ES-I3 (cell line): ENCODE data around the gene FOXO1.

ENCODE experiments used
- H3K36me3 ChIP-seq: 2 replicates; pipeline ENCODE4 v1.6.1; 2013; ENCODE audit warnings: mild to moderate bottlenecking, low read length, control low read depth, moderate library complexity; ENCODE audit not compliant: insufficient read depth
- H3K4me1 ChIP-seq: 2 replicates; pipeline ENCODE4 v1.6.1; 2013; ENCODE audit warnings: mild to moderate bottlenecking, control low read depth, low read length; ENCODE audit not compliant: insufficient read depth
- H3K9ac ChIP-seq: 2 replicates; pipeline ENCODE4 v1.6.1; 2013; ENCODE audit warnings: low read depth, mild to moderate bottlenecking, low read length, moderate library complexity
- H3K9me3 ChIP-seq: 2 replicates; pipeline ENCODE4 v1.6.1; 2013; ENCODE audit warnings: mild to moderate bottlenecking, low read length, moderate library complexity; ENCODE audit not compliant: control insufficient read depth, insufficient read depth

FOXO1 gene

DNA sequence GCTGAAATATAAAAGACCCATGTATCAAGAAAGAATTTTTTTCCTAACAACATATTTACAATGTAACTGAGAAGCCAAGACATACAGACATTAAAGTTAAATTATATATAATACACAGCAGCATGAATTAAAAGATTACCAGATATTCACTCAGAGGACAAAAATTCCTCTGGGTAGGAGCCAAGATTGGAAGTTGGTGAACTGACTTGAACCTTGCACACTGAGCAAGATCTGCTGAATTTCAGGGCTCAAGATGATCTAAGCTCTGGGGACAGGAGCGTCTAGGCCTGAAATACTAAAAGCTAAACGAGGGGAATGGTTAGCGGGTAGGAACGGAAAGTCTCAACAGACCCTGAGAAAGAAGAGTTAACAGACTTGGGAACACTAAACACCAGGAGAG, 8.5 kb downstream of the FOXO1 start:
- Histone ChIP-seq H3K9ac (no peak overlapping the region), H3K4me1 (peaks cover 32% of the 10 kb centered on the region), H3K36me3 (no peaks in the 10 kb centered on the region), H3K9me3 (no peaks in the 10 kb centered on the region)

GRCh38 chr13:40657307-40657706, 9.1 kb downstream of the FOXO1 start:
- peaks cover 31% of the 10 kb centered on the region for H3K4me1 ChIP-seq
- no peak overlapping the region for H3K9ac ChIP-seq
- H3K36me3 ChIP-seq: no peaks in the 10 kb centered on the region
- no peaks in the 10 kb centered on the region for H3K9me3 ChIP-seq

- Histone ChIP-seq H3K36me3 (no peaks in the 10 kb centered on the region), H3K9me3 (no peaks in the 10 kb centered on the region), H3K9ac (no peak overlapping the region), H3K4me1 (peaks cover 34% of the 10 kb centered on the region)
Measured at GRCh38 chr13:40656358-40656757, 10.1 kb downstream of the FOXO1 start.

GRCh38 chr13:40653527-40654318, 12.7 kb downstream of the FOXO1 start:
- Histone ChIP-seq H3K4me1 (peaks cover 35% of the 10 kb centered on the region), H3K9ac (no peak overlapping the region), H3K9me3 (no peaks in the 10 kb centered on the region), H3K36me3 (no peaks in the 10 kb centered on the region)

GRCh38 chr13:40652588-40652940, 13.9 kb downstream of the FOXO1 start:
- Histone ChIP-seq H3K36me3 (no peaks in the 10 kb centered on the region), H3K4me1 (peaks cover 46% of the 10 kb centered on the region), H3K9me3 (no peaks in the 10 kb centered on the region), H3K9ac (peak overlapping the region; percentile 16)

GRCh38 chr13:40651866-40652587, 14.4 kb downstream of the FOXO1 start:
- Histone ChIP-seq H3K4me1 (peaks cover 46% of the 10 kb centered on the region), H3K9ac (peak overlapping the region; percentile 16)

DNA sequence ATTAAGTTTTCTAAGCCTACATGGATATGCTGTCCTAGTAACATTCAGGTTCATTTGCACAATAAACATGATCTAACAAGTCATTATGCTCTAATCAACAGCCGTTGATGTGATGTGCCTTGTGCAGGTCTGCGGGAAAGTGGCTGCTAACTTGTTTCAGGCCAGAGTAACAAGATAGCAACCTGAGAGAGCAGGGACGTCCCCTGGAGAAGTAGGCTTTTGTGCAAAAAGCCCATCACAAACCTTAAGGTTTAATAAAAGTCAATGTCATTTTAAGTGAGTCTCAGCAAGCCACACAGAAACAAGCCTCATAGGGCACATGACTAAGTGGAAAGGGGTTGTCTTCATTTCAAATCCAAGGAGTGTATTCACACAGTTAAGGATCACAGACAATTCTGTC, 17.6 kb downstream of the FOXO1 start:
- Histone ChIP-seq H3K4me1 (peaks cover 57% of the 10 kb centered on the region), H3K36me3 (no peaks in the 10 kb centered on the region), H3K9ac (no peak overlapping the region), H3K9me3 (no peaks in the 10 kb centered on the region)

More at GRCh38 chr13:40651866-40652587, 14.4 kb downstream of the FOXO1 start:
- Histone ChIP-seq H3K36me3 (no peaks in the 10 kb centered on the region), H3K9me3 (no peaks in the 10 kb centered on the region)

GRCh38 chr13:40648040-40648439, 18.4 kb downstream of the FOXO1 start:
- H3K9ac ChIP-seq: no peak overlapping the region
- no peaks in the 10 kb centered on the region for H3K36me3 ChIP-seq
- H3K9me3 ChIP-seq: no peaks in the 10 kb centered on the region
- peaks cover 53% of the 10 kb centered on the region for H3K4me1 ChIP-seq

DNA sequence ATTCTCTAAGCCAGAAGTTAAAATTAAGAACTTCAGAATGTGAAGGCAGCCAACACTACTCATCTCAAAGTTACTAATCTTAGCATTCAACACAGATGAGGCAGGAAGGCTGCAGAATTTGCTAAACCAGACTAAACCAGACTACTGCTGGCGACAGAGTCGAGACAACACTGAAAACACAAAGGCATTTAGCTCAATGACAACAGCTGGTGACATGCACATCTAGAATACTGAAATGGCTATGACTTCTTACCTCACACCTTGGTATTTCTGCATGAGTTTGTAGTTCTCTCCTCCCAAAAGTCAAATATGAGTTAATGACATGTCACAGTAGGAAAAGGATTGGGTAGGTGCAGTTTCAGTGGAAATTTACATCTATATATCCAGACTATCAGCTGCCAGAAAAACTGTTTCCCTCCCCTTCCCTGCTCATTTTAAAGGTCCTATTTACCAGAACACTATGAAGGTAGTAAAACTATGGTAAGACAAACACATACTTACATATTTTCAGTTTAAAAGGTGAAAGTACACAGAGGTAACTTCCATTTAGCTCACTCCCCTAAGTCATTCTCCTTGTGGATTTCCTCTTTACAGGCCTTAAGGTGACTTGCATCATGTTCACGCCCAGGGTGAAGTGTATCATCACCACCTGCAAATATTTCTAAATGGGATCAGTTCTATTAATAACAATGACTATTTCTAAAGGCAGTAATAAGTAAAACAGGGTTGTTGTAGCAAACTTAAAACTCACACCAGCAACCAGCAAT, 21.4 kb downstream of the FOXO1 start:
- Histone ChIP-seq H3K9me3 (no peaks in the 10 kb centered on the region), H3K36me3 (no peaks in the 10 kb centered on the region), H3K9ac (no peak overlapping the region), H3K4me1 (peaks cover 39% of the 10 kb centered on the region)

GRCh38 chr13:40640845-40641458, 25.5 kb downstream of the FOXO1 start:
- H3K9me3 ChIP-seq: no peaks in the 10 kb centered on the region
- no peak overlapping the region for H3K9ac ChIP-seq
- no peaks in the 10 kb centered on the region for H3K36me3 ChIP-seq
- H3K4me1 ChIP-seq: peaks cover 40% of the 10 kb centered on the region

DNA sequence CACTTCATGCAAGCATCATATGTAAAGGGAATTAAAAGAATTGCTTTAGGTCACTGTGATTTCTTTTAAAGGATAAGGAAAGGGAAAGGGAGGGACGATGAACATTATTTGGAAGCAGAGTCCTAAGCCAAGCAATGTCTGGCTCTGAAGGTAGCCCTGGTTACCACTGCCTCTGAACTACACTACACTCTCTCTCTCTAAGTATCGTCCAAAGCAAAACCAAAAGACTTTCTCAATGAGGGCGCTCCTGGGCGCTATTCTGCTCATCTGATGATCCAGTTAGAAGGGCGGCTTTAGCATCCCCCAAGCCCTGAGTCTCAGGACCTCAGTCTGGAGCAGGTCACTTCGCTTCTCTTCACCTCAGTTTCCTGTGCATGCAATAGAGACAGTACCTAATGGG, 26.2 kb downstream of the FOXO1 start:
- Histone ChIP-seq H3K9ac (no peak overlapping the region), H3K9me3 (no peaks in the 10 kb centered on the region), H3K36me3 (no peaks in the 10 kb centered on the region), H3K4me1 (peaks cover 36% of the 10 kb centered on the region)

DNA sequence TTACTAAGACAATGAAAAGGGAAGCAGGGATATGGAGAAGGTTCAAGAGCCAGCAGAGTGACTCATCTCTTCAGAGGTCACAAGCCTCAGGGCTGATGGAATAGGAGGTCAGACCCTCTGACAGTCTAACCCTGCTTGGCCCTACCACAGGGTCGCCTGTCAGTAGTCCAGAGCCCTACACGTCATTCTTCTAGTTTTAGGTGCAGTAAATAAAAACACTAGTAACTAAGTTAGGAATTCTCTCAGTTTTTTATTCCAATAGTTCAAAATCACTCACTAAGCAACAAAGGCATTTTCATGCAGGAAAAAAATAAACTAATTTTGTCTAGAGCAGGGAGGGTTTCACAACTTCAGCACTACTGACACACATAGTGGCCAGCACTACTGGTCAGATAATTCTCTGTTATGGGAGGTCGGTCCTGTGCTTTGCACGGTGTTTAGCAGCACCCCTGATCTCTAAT, 27.2 kb downstream of the FOXO1 start:
- Histone ChIP-seq H3K4me1 (peaks cover 28% of the 10 kb centered on the region), H3K9ac (no peak overlapping the region), H3K36me3 (no peaks in the 10 kb centered on the region), H3K9me3 (no peaks in the 10 kb centered on the region)

- Histone ChIP-seq H3K4me1 (peaks cover 28% of the 10 kb centered on the region), H3K9ac (no peak overlapping the region), H3K36me3 (no peaks in the 10 kb centered on the region), H3K9me3 (no peaks in the 10 kb centered on the region)
Measured at GRCh38 chr13:40637643-40638042, 28.8 kb downstream of the FOXO1 start.

GRCh38 chr13:40635315-40635995, 31.0 kb downstream of the FOXO1 start:
- H3K9me3 ChIP-seq: no peaks in the 10 kb centered on the region
- H3K9ac ChIP-seq: no peak overlapping the region
- H3K36me3 ChIP-seq: no peaks in the 10 kb centered on the region
- peaks cover 32% of the 10 kb centered on the region for H3K4me1 ChIP-seq
